GM21529 (cell line): ENCODE results near the gene CDH9.
"Not testable (repeated sequence)": the region's sequence is repeated elsewhere in the genome, so short reads cannot be mapped to it uniquely, and the experiment has no call there.

Source experiments
- ATAC-seq: cut with Tn5 transposase; IDR thresholded peaks from one replicate; pipeline ENCODE4 v1.9.1; 2021; ENCODE audit not compliant: unreplicated experiment

Gene CDH9

GRCh38 chr5:26948921-26949320, 89.5 kb downstream of the CDH9 start:
- no peak for ATAC-seq

DNA sequence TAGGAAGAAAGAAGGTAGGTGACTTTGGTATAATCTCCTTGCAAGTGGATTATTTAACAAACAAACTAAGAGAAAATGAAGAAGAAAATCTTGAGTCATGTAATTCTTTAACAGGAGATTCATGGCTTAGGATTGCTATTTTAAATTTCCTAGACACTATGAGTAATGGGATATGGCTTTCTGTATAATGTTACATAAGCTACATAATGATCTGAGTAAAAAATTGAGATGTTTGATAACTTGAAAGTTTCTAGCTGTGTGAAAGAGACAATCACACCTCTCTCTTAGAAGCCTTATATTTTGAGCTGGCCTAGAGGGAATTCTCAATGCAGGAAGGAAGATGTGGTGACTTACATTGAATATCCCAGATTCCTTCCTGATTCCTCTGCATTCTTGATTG, 92.5 kb downstream of the CDH9 start:
- ATAC-seq: no peak

DNA sequence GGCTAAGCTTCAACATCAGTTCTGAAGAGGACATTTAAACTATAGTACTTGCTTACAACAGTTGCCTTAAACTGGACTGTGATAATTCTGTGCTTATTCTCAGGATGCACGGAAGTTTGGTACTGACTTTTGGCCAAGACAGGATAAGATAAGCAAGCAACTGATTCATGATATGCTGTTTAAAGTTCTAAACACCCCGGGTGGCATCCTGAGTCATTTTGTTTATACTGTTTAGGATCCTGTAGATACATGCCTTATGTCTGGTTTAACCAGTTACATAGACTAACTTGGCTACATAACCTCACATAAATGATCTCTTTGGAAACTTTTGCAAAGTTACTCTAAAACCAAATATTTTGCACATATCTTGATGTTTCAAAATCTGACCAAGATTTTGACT, 95.9 kb downstream of the CDH9 start:
- ATAC-seq: no peak

GRCh38 chr5:26940994-26941393, 97.4 kb downstream of the CDH9 start:
- no peak for ATAC-seq

DNA sequence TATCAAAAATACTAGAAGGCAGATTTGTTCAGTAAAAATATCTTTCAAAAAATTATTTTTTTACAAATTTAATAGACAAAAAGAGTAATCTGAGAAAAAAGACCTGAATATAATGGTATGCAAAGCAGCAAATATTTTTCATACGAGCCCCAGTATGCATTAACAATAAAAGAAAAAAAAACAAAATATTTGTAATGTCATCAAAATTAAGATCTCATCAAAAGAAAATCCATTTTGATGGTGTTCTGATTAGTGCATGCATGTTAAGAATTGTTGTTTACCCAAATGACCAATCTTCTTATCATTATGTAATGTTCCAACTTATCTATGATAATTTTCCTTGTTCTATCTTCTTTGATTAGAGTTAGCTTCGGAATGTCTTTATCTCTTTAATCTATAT, 106.1 kb downstream of the CDH9 start:
- ATAC-seq: no peak

DNA sequence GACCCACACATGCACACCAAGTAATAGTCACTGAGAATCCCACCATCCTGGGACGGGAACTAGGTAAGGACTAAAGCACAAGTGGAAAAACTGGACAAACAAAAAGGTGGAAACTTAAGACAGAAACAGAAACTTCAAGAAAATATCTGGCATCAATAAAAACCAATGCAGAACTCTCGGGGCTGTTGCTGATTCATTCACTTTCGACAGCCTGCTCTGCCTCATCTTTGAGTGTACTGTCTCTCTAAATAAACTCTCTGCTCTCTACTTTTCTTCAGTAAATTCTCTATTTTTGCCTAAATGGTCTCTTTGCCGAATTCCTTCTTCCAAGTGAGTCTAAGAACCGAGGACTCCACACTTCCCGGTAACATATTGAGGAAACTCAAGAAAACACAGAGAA, 116.9 kb downstream of the CDH9 start:
- ATAC-seq: no peak

DNA sequence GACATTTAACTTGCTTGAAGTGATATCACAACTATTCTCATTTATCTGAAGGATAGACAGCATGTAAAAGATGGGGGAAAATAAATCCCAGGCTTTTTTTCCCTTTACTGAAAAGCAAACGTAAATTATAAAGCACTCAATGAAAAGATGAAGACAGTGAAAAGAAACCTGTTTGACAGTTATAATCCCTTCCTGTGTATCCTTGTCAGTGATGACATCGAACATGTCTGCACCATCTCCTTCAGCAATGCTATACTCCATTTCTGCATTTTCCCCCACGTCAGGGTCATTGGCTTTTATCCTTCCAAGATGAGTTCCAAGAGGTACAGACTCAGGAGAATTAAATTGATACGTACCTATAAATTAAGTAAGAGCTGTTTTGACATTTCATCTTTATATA, 134.9 kb downstream of the CDH9 start:
- no peak for ATAC-seq

- ATAC-seq: no peak
These were observed 143.6 kb downstream of the CDH9 start for GRCh38 chr5:26894719-26895263.

DNA sequence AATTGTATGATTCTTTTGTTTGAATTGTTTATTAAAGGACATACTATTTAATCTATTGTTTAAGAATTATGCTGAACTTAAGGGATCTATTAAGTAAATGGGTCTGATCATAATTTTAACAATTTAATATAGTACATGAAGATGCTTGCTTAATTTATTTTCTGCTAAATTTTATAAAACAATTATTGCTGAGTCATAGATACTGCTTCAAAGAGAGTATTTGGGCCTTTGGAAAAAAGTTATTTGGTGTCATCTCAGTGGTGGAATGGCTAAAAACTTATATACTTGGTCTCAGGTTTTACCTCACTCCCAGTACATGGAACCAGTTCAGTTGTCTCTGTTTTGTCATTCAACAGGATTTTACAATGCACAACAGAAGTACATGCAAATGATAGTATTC, 145.3 kb downstream of the CDH9 start:
- no peak for ATAC-seq

GRCh38 chr5:26889815-26890214, 148.6 kb downstream of the CDH9 start:
- ATAC-seq: no peak

DNA sequence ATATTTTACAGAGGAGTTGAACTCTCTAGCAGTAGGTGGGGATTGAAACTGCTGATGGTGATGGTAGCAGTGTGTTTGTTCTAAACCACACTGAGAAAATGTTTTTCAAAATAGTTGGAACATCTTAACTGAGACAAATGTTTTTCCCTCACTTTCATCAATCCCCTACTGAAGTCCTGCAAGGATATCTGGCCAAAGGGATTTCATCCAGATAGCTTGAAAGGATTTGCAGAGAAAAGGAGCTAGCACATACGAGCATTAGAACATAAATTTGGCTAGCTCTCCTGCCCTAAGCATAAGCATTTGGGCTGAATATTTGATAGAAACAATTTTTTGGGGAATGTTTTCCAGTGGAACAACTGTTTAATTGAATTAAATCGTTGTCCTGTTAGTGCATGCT, 153.9 kb downstream of the CDH9 start:
- no peak for ATAC-seq

- no peak for ATAC-seq
These were observed 155.0 kb downstream of the CDH9 start for GRCh38 chr5:26883375-26883774.

- ATAC-seq: no peak
These were observed 156.5 kb downstream of the CDH9 start for GRCh38 chr5:26881901-26882300.

- no peak for ATAC-seq
These were observed 161.2 kb downstream of the CDH9 start for GRCh38 chr5:26877154-26877553.

GRCh38 chr5:26872337-26872736, 166.0 kb downstream of the CDH9 start:
- no peak for ATAC-seq

DNA sequence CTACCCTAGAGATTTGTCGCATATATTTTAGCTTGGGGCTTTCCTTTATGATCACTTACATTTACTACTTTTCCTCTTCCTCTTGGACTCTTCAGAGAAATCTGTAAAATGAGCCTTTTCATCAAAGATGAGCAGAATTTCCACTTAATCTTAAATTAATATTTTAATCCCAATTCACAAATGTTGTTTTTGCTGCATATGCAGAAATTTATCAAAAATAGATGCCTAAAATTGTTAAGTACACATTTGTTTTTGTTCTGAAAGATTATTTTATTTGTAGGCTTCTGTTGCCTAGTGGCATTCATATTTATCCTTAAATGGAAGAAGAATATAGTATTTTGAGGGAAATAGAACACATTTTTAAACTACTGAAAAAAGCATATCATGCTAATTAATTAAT, 168.6 kb downstream of the CDH9 start:
- ATAC-seq: no peak

GRCh38 chr5:26868504-26868903, 169.9 kb downstream of the CDH9 start:
- no peak for ATAC-seq

GRCh38 chr5:26864061-26864460, 174.3 kb downstream of the CDH9 start:
- no peak for ATAC-seq

DNA sequence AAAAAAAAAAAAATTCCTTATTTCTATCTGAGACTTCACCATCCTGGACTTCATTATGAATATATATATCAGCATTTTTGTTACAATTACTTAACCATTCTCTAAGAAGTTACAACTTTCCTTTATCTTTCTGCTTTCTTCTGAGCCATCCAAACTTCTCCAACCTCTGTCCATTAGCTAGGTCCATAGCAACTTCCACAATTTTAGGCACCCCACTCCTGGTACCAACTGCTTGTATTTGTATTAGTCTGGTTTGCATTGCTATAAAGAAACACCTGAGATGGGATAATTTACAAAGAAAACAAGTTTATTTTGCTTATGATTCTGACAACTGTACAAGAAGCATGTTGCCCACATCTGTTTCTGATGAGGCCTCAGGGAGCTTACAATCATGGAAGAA, 182.1 kb downstream of the CDH9 start:
- no peak for ATAC-seq

DNA sequence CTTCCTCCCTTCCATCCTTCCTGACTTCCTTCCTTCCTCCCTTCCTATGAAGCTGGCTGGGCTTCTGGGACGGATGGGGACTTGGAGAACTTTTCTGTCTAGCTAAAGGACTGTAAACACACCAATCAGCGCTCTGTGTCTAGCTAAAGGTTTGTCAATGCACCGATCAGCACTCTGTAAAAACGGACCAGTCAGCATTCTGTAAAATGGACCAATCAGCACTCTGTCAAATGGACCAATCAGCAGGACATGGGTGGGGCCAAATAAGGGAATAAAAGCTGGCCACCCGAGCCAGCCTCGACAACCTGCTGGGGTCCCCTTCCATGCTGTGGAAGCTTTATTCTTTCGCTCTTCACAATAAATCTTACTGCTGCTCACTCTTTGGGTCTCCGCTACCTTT, 185.9 kb downstream of the CDH9 start:
- not testable (repeated sequence) for ATAC-seq

GRCh38 chr5:26847041-26847736, 191.2 kb downstream of the CDH9 start:
- no peak for ATAC-seq

- no peak for ATAC-seq
These were observed 194.7 kb downstream of the CDH9 start for GRCh38 chr5:26843677-26844076.

- ATAC-seq: no peak
These were observed 204.8 kb downstream of the CDH9 start for GRCh38 chr5:26833596-26833995.
